ENCODE results near the gene CENPK. TPM values are rescaled to one million over a fixed set of nuclear protein-coding genes. Genes with fewer than 3 reads are reported as not detected.

The CENPK gene
- total and polyA plus RNA-seq, 4 donors: 0.33 to 23.1 (median 0.96) TPM

- WGBS: 91% methylated on average over 7 of the region's 7 CpGs
- no peak overlapping the region for H3K9ac ChIP-seq (ENCODE audit: low read depth in 1 of 2, low read length in 2 of 2)
- no peak overlapping the region for H3K27ac ChIP-seq (ENCODE audit: low read depth in 1 of 2, low read length in 2 of 2)
- TF ChIP-seq ATF3 (IDR thresholded peaks at IDR 0.05) (no peak), HNF4A (conservative IDR thresholded peaks at IDR 0.05) (no peak)
- no peaks in the 10 kb centered on the region for H3K27me3 ChIP-seq (ENCODE audit: control insufficient read depth in 4 of 4, insufficient read depth in 4 of 4, low read length in 3 of 4)
- H3K9me3 ChIP-seq (ENCODE audit: control insufficient read depth in 4 of 4, low read length in 3 of 4): no peaks in the 10 kb centered on the region
- DNase-seq (ENCODE audit: low spot score): no peak
- no peaks in the 10 kb centered on the region for H3K4me1 ChIP-seq (ENCODE audit: control insufficient read depth in 4 of 4, insufficient read depth in 4 of 4, low read length in 3 of 4)
- H3K4me3 ChIP-seq (ENCODE audit: low read depth in 1 of 3, low read length in 3 of 3): no peak overlapping the region
- peaks cover 0 to 2% (median 0%) of the 10 kb centered on the region in 4 donors for H3K36me3 ChIP-seq (ENCODE audit: control insufficient read depth in 4 of 4, insufficient read depth in 3 of 4, low read depth in 1 of 4, low read length in 3 of 4)
These were observed 14.7 kb downstream of the CENPK start for GRCh38 chr5:65548281-65548680.

DNA sequence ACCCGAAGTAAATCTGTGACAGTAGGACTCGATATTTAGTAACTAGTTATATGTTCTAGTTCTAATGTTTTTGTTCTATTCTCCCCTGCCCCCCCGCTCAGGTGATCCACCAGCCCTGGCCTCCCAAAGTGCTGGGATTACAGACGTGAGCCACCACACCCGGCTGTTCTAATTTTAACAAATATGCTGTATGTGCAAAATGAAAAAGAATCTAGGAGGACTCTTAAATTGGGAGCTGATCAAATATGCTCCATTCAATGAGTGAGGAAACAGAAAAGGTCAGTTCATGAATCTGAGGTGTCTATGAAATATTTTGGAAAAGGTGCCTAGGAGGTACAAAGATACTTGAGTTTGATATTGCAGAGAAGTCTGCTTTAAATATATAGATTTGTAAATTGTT is 16.8 kb downstream of the CENPK start:
- Histone ChIP-seq H3K27ac (ENCODE audit: low read depth in 1 of 2, low read length in 2 of 2) (no peak overlapping the region), H3K4me1 (ENCODE audit: control insufficient read depth in 4 of 4, insufficient read depth in 4 of 4, low read length in 3 of 4) (no peaks in the 10 kb centered on the region), H3K9me3 (ENCODE audit: control insufficient read depth in 4 of 4, low read length in 3 of 4) (no peaks in the 10 kb centered on the region), H3K36me3 (ENCODE audit: control insufficient read depth in 4 of 4, insufficient read depth in 3 of 4, low read depth in 1 of 4, low read length in 3 of 4) (peaks cover 0 to 3% (median under 1%) of the 10 kb centered on the region in 4 donors), H3K27me3 (ENCODE audit: control insufficient read depth in 4 of 4, insufficient read depth in 4 of 4, low read length in 3 of 4) (no peaks in the 10 kb centered on the region), H3K4me3 (ENCODE audit: low read depth in 1 of 3, low read length in 3 of 3) (no peak overlapping the region), H3K9ac (ENCODE audit: low read depth in 1 of 2, low read length in 2 of 2) (no peak overlapping the region)
- TF ChIP-seq FOXA1 (IDR thresholded peaks at IDR 0.05) (no peak), REST (IDR thresholded peaks at IDR 0.05) (no peak), HNF4A (conservative IDR thresholded peaks at IDR 0.05) (no peak)
- TF ChIP-seq, protein P1, sequence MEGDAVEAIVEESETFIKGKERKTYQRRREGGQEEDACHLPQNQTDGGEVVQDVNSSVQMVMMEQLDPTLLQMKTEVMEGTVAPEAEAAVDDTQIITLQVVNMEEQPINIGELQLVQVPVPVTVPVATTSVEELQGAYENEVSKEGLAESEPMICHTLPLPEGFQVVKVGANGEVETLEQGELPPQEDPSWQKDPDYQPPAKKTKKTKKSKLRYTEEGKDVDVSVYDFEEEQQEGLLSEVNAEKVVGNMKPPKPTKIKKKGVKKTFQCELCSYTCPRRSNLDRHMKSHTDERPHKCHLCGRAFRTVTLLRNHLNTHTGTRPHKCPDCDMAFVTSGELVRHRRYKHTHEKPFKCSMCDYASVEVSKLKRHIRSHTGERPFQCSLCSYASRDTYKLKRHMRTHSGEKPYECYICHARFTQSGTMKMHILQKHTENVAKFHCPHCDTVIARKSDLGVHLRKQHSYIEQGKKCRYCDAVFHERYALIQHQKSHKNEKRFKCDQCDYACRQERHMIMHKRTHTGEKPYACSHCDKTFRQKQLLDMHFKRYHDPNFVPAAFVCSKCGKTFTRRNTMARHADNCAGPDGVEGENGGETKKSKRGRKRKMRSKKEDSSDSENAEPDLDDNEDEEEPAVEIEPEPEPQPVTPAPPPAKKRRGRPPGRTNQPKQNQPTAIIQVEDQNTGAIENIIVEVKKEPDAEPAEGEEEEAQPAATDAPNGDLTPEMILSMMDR (IDR thresholded peaks at IDR 0.05; ENCODE audit: low read depth, low read length, missing input control): no peak
- DNase-seq (ENCODE audit: low spot score): no peak
- 96% methylated on average over 5 of the region's 5 CpGs for WGBS

GRCh38 chr5:65544473-65544872 is 18.5 kb downstream of the CENPK start:
- 98% methylated on average over 4 of the region's 4 CpGs for WGBS
- TF ChIP-seq REST (IDR thresholded peaks at IDR 0.05) (no peak), ZBTB33 (IDR thresholded peaks at IDR 0.05) (no peak), FOXA2 (IDR thresholded peaks at IDR 0.05) (no peak), YY1 (IDR thresholded peaks at IDR 0.05) (no peak), NR2F2 (IDR thresholded peaks at IDR 0.05) (no peak), HNF4A (conservative IDR thresholded peaks at IDR 0.05) (no peak), MAX (IDR thresholded peaks at IDR 0.05) (no peak)
- Histone ChIP-seq H3K4me3 (ENCODE audit: low read depth in 1 of 3, low read length in 3 of 3) (no peak overlapping the region), H3K9me3 (ENCODE audit: control insufficient read depth in 4 of 4, low read length in 3 of 4) (no peaks in the 10 kb centered on the region), H3K27ac (ENCODE audit: low read depth in 1 of 2, low read length in 2 of 2) (no peak overlapping the region), H3K27me3 (ENCODE audit: control insufficient read depth in 4 of 4, insufficient read depth in 4 of 4, low read length in 3 of 4) (no peaks in the 10 kb centered on the region), H3K36me3 (ENCODE audit: control insufficient read depth in 4 of 4, insufficient read depth in 3 of 4, low read depth in 1 of 4, low read length in 3 of 4) (peaks cover 0 to 3% (median 0%) of the 10 kb centered on the region in 4 donors), H3K9ac (ENCODE audit: low read depth in 1 of 2, low read length in 2 of 2) (no peak overlapping the region), H3K4me1 (ENCODE audit: control insufficient read depth in 4 of 4, insufficient read depth in 4 of 4, low read length in 3 of 4) (no peaks in the 10 kb centered on the region)
- no peak for DNase-seq (ENCODE audit: low spot score)
